GM12874 (cell line): ENCODE data around the gene CD300LF.

ENCODE experiments used
- CTCF ChIP-seq: IDR thresholded peaks from 2 replicates; pipeline ENCODE4 v1.5.1; 2011; ENCODE audit warnings: low read depth, mild to moderate bottlenecking, control low read depth, low read length, moderate library complexity; ENCODE audit not compliant: insufficient read depth

CD300LF gene

GRCh38 chr17:74671031-74671771, 41.5 kb downstream of the CD300LF start:
- no peak for TF ChIP-seq CTCF

- TF ChIP-seq CTCF, result no peak
Measured at GRCh38 chr17:74670329-74670728, 42.4 kb downstream of the CD300LF start.

GRCh38 chr17:74663561-74663960, 49.2 kb downstream of the CD300LF start:
- TF ChIP-seq CTCF, result no peak

- no peak for TF ChIP-seq CTCF
Measured at GRCh38 chr17:74659889-74660288, 52.8 kb downstream of the CD300LF start.

GRCh38 chr17:74658620-74659019, 54.1 kb downstream of the CD300LF start:
- TF ChIP-seq CTCF, result no peak

GRCh38 chr17:74654742-74655141, 58.0 kb downstream of the CD300LF start:
- TF ChIP-seq CTCF, result no peak

- no peak for TF ChIP-seq CTCF
Measured at GRCh38 chr17:74652020-74652419, 60.7 kb downstream of the CD300LF start.
